Stimulated activated naive CD4-positive, alpha-beta T cell treated with Interleukin-2 at 50 U/mL for 16 hours (primary cell): ENCODE data around the gene TSPOAP1.

Source experiments
- DNase-seq: peaks from one replicate; lab custom pipeline; 2025; lab: John Stamatoyannopoulos, UW

TSPOAP1 gene

GRCh38 chr17:58316260-58316960, 12.2 kb downstream of the TSPOAP1 start:
- DNase-seq, result no peak

GRCh38 chr17:58315750-58316149, 12.8 kb downstream of the TSPOAP1 start:
- no peak for DNase-seq

DNA sequence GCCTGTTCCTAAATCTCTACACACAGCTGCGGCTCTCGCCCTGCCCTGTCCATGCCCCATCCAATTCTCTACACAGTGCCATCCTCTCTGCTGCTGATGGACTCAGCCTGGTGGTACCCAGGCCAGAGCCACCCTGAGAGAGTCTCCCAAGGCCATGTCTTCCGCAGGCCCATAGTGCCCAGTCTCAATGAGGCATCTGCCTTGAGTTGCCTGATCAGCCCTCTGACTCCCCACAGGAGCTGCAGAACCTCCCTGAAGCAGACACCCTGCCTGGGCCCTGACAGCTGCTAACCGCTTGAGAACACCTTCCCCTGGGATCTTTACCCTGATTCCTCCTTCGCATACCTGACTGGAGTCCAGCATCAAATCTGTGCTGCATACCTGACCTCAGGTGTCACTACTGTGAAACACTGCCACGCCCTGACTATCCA, 13.3 kb downstream of the TSPOAP1 start:
- no peak for DNase-seq

- DNase-seq, result no peak
Measured at GRCh38 chr17:58314706-58315015, 13.9 kb downstream of the TSPOAP1 start.

GRCh38 chr17:58313815-58314705, 14.5 kb downstream of the TSPOAP1 start:
- no peak for DNase-seq

- DNase-seq, result no peak
Measured at GRCh38 chr17:58312829-58313228, 15.8 kb downstream of the TSPOAP1 start.

DNA sequence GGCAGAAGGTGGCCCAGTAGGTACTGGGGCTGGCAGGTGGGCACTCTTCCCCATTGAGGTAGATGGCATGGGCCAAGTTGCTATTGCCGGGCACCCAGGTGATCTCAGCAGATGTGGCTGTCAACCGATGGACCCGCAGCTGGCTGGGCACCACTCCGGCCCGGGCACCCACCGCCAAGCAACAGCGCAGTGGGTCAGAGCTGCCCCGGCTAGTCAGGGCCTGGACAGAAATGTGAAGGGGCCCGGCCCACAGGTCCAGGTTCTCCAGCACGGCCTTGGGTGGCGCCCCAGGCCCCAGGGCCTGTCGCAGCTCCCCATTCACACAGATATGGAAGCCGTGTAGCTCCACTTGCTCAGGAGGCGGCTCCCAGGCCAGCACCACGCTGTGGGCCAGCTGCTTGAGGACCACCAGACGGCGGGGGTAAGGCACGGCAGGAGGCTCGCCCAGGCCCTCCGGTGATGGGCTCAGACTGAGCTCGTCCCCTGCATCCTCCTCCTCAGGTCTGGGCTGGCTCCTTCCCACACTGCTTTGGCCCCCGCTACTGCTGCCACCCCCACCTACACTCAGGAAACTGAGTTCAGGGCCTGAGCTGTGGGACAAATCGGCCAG, 16.5 kb downstream of the TSPOAP1 start:
- no peak for DNase-seq

DNA sequence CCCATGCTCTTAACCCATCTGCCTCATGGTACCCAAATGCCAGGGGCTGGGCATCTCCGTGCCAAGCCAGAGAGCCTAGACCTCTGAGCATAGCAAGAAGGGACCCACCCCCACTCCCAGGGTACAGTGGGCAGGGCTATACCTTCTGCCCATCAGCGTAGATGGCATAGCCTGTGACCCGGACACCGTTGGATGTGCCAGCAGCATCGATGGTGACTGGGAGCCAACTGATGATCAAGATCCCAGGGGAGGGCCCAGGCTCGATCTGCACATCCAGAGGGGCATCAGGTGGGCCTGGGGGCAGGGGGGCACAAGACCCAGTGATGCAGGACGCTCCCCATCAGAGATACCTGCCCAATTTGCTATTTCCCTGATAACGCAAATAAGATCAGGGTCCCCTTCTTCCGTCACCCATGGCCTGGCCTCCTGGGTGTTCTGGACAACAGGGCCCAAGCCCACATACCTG, 17.1 kb downstream of the TSPOAP1 start:
- no peak for DNase-seq

DNA sequence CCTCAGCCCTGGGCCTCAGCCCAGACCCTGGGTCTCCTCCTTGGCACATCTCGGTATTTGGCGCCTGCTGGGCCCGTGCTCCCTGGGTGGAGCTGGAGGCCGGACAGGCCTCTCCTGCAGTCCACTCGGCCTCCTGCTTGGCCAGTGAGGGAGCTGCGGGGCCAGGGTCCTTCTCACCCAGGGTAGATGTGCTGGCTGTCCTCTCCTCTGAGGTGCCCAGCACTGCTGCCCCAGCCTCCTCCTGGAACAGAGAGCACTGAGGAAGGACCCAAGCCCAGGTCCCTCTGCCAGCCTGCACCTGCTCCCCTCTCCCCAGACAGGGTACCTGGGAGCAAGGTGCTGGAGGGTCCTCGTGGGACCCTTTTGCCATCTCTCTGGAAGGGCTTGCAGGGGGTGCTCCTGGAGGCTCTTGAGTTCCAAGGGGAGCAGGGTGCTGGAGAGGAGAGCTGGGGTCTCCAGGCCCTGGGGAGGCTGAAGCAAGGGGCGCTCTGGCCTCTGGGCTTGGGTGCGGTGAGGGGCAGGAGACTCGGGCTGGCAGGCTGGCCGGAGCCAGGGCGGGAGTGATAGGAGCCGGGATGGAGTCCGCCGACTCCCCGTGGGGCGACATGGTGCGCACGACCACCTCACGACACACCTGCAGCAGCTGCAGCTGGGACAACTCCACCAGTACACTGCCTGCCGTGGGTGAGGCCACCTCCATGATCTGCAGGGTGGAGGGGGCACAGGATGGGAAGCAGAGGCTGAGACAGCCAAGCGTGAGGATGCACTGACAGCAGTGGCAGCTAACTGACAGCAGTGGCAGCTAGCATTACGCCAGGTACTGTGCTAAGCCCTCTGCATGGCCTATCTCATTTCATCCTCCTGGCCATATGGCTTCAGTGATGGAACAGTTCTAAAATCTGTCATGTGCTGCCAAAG, 17.8 kb downstream of the TSPOAP1 start:
- no peak for DNase-seq

- DNase-seq, result no peak
Measured at GRCh38 chr17:58309918-58310259, 18.7 kb downstream of the TSPOAP1 start.

DNA sequence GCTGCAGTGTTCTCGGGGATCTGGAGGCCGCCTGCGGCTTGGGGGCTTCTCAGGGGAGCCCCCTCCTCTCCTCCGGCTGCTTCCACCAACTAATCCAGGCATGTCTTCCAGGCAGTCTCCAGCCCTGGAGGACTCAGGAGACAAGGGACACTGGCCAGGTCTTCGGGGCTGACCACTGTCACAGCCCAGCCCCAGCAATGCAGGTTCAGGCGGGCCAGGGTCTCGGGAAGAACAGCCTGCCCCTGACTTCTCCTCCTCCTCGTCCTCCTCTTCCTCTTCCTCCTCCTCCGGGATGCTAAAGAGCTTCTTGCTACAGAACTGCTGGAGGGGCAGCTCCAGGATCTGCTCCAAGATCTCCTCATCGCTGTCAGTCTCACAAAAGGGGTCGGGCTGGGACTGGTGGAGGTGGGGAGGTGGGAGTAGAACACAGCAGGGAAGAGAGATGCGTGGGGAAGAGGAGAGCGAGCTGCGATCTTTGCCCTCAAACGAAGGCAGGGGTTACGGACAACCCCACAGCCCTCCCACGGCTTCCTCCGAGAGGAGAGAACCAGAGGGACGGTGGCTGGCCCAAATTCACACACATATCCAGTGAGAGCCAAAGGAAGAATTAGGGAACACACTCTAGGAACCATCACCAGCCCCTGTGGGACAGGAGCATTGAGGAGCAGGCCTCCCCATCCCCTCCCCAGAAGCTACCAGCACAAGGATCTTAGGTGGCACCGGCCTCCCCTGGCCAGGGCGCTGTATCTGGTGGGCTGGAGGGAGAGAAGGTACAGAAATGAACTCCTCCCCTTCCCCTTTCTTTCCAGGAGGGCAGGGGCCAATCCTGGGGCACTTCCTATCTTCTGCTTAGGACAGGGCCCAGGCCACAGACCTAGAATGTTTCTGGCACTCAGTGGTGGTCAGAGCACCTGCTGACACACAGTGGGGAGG, 19.3 kb downstream of the TSPOAP1 start:
- DNase-seq, result no peak

DNA sequence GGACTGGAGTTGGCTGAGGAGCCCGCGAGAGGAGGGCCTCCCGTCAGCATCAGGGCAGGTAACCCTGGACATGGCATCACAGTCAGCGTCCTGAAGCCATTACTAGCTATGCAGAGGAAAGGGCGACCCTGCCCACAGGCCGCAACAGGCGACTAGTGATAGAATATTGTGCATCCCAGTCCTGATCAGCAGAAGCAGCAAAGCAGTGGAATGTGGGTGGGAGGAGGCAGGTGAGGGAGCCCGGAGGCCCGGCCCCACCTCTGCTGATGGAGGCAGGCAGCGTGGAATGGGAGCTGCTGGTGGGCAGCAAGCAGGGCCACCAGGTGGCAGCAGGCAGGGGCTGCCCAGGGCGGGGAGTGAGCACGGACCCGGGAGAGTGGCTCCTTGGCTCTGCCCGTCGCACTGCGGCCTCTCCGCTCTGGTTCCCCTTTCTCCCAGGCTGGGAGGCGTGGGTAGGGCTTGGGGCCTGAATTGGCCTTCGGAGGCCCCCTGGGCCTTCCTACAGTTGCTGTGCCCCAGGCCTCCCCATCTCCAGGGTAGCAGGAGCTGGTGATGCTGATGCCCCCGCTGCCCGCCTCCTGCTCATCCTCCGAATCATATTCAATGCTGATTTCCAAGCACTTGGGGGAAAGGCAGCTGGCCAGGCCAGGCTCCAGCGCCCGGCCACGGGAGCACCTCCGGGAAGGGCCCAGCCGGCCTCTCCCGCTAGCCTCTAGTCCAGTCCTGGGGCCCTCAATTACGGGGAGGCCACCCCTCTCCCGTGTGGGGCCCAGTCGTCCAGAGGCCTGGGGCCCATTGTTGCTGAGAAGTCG, 20.2 kb downstream of the TSPOAP1 start:
- no peak for DNase-seq

GRCh38 chr17:58307468-58308172, 21.0 kb downstream of the TSPOAP1 start:
- no peak for DNase-seq

DNA sequence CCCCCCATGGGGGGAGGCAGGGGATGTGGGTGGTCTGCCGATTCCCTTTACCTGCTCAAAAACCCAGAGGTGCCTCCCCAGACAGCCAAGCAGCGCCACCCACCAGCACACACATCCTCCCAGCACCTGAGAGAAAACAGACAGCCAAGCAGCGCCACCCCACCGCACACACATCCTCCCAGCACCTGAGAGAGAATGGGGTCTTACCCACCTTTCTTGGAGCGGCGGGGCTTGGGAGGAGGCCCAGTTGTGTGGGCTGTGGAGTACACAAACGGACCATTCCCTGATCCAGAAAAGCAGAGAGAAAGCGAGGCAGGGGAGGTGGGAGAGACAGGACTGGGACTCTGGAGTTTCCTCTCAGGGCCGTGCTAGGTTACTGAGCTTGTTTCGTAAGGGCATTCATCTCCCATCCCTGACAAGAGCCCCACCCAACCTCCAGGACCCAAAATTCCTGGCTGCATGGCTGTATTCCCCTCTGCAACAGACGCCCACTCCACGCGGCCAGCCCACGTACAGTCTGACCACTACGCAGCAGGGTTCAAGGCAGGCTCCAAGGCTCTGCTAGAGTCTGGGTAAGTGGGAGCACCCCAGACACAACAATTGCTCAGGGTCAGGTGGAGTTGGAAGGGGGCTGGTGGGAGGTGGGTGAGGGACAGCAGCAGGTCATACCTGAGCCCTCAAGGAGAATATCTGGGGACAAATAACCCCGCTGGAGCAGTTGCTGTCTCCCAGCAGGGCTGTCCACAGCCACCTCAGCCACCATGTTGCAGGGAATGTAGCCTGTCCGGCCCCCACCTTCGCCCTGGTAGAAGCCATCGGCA, 22.3 kb downstream of the TSPOAP1 start:
- no peak for DNase-seq

DNA sequence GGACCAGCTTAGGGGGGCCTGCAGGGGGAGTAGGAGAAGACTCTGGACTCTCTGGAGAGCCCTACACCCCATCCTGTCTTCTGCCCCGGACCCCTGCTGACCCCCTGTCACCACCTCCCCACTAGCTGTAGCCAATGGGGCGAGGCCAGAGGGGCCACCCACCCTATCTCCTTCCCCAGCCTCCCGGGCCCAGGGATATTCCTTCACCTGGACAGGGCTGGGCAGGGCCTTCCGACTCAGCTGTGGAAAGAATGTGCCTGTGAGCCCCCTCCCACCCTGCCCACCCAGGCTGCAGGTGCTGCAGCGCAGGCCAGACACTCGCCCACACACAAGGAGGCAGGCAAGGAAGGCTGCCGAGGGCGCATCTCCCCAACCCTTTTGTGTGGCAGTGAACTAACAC, 23.0 kb downstream of the TSPOAP1 start:
- DNase-seq, result no peak

- no peak for DNase-seq
Measured at GRCh38 chr17:58304750-58305486, 23.7 kb downstream of the TSPOAP1 start.

DNA sequence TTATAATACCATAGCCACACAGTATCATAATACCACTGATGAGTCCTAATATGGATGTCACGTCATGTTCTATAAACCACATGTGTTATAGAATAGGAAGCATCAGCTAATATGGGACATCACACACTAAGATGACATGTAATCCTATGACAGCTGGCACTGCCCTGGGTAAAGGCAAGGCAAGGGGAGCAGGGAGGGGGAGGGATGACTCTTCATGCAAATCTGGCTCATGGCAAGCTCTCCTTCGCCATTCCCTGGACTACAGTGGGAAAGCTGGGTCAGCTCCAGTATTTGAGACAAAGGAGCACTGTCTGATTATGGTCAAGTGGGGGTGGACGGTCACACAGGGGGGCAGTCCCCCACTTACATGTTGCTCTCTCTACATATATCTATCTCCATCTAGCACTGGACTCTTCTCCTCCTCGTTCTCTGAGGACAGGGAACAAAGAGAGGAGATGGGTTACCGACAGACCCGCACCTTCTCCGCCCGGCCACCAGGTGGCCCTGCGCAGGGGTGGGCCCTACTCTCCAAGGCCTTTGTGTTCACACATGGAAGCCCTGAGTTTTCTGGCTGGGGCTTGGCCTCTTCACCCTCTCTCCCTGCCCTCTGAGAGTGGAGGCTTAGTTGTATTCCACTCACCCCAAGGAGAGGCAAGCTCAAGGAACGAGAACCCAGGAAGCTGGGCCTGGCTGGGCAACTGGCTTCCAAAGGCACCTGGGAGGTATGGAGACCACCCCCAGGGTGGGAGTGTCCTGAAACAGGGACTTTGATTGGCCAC, 24.4 kb downstream of the TSPOAP1 start:
- peak; percentile 40 for DNase-seq
